H1 (cell line): ENCODE measurements around the gene RHOH. TPM values are rescaled to one million over a fixed set of nuclear protein-coding genes. Genes with fewer than 3 reads are reported as not detected.

Experiments used
- SRF ChIP-seq: IDR thresholded peaks from 2 replicates; pipeline ENCODE4 v1.6.1; 2011; ENCODE audit warnings: mild to moderate bottlenecking, low read depth, low read length, moderate library complexity
- polyA plus RNA-seq, 7 experiments: library from polyadenylated mRNA; depleted of rRNA in 3 of 7; stranded (reverse) in 5 of 7; unstranded in 2 of 7; fragments of >200 nt in 5 of 7; fragments of 200-250 nt in 2 of 7; gene quantifications; 1 replicate in 5 of 7; 2 replicates in 1 of 7; 4 replicates in 1 of 7; pipeline versions ENCODE4 v1.2.1 to v1.2.3, GENCODE V29; 2011 to 2013; ENCODE audit warnings: missing spikeins in 2 of 7, mixed read lengths in 2 of 7
- total RNA-seq: library from RNA; stranded (reverse); fragmentation: NEBNext Ultra II Directional; extraction: Animal tissue kit (Norgen Biotek cat#: 25700); gene quantifications from 2 replicates; pipeline ENCODE4 v1.2.1, GENCODE V29; 2021

The RHOH gene
- total and polyA plus RNA-seq, 2 of the 8 experiments (the other 6 are each of a cell fraction or from before 2014, with no cell fraction given) = 5.9 to 6.9 TPM

GRCh38 chr4:40170588-40170987, 26.2 kb upstream of the RHOH start (continued):
- TF ChIP-seq SRF = no peak
